HepG2 (cell line): ENCODE results near the gene TTLL12. TPM values are rescaled to one million over a fixed set of nuclear protein-coding genes. Genes with fewer than 3 reads are reported as not detected.

Experiments used
- FOXA1 ChIP-seq, 2 experiments: fragments of 450-650 bp in 1 of 2; sonication (generic) in 1 of 2; formaldehyde crosslinking in 1 of 2; IDR thresholded peaks; 2 replicates each; pipeline versions ENCODE4 v1.4.0 to v1.6.1; 2016 to 2020; ENCODE audit warnings: missing genetic modification reagents in 1 of 2
- HDAC2 ChIP-seq: sonication (generic); formaldehyde crosslinking; IDR thresholded peaks from 2 replicates; pipeline ENCODE4 v1.4.0; 2020; ENCODE audit warnings: missing genetic modification reagents
- KDM5A ChIP-seq: fragments of 200-600 bp; sonication (generic); IDR thresholded peaks from 2 replicates; pipeline ENCODE4 v1.7.0; 2018; ENCODE audit warnings: antibody characterized with exemption, mild to moderate bottlenecking, low read length, borderline replicate concordance
- PTBP1 ChIP-seq: fragments of 200-400 bp; formaldehyde crosslinking; IDR thresholded peaks from 2 replicates; pipeline ENCODE4 v1.6.1; 2018; ENCODE audit warnings: low read length, low read depth; ENCODE audit not compliant: poor library complexity, severe bottlenecking
- SYNCRIP ChIP-seq: fragments of 200-400 bp; formaldehyde crosslinking; IDR thresholded peaks from 2 replicates; pipeline ENCODE4 v1.6.1; 2018; ENCODE audit warnings: mild to moderate bottlenecking, low read depth, low read length; ENCODE audit not compliant: insufficient read depth
- TCF7L2 ChIP-seq: IDR thresholded peaks from 2 replicates; pipeline ENCODE4 v1.6.1; 2011; ENCODE audit warnings: mild to moderate bottlenecking, low read depth, low read length, moderate library complexity
- TGIF2 ChIP-seq: IDR thresholded peaks from 2 replicates; pipeline ENCODE4 v1.6.1; 2016; ENCODE audit warnings: control low read depth, missing compliant biosample characterization
- ZFAT ChIP-seq: sonication (generic); formaldehyde crosslinking; conservative IDR thresholded peaks from 2 replicates; pipeline ENCODE4 v1.8.1; 2023; ENCODE audit warnings: missing genetic modification reagents, inconsistent platforms
- ZNF431 ChIP-seq: sonication (generic); formaldehyde crosslinking; IDR thresholded peaks from 2 replicates; pipeline ENCODE4 v1.9.0; 2022; ENCODE audit warnings: missing genetic modification reagents, low read depth, mild to moderate bottlenecking, borderline replicate concordance
- ZNF674 ChIP-seq: sonication (generic); formaldehyde crosslinking; IDR thresholded peaks from 2 replicates; pipeline ENCODE4 v1.5.0; 2020; ENCODE audit warnings: low read depth, mild to moderate bottlenecking, missing genetic modification reagents
- polyA plus RNA-seq, 8 experiments: library from polyadenylated mRNA; depleted of rRNA in 3 of 8; stranded (reverse) in 7 of 8; unstranded in 1 of 8; fragments of >200 nt; fragmentation: Illumina TruSeq in 4 of 8; extraction: Trizol in 4 of 8; gene quantifications; 2 replicates each; pipeline versions ENCODE4 v1.2.1 to v1.2.3, GENCODE V29; 2011 to 2016; ENCODE audit warnings: low read depth in 4 of 8, missing spikeins in 1 of 8, mixed read lengths in 1 of 8; ENCODE audit not compliant: insufficient read depth in 1 of 8
- total RNA-seq, 5 experiments: library from RNA; depleted of rRNA; stranded (reverse); fragments of >200 nt; fragmentation: Illumina TruSeq; extraction: Trizol; gene quantifications; 2 replicates each; pipeline ENCODE4 v1.2.3, GENCODE V29; 2016; ENCODE audit warnings: low read depth in 1 of 5
- TF ChIP-seq, protein P1 (sequence below), 2 experiments: fragments of 450-650 bp in 1 of 2; sonication (generic) in 1 of 2; formaldehyde crosslinking in 1 of 2; IDR thresholded peaks; 2 replicates each; pipeline versions ENCODE4 v1.6.1 to v1.8.0; 2016 to 2022; ENCODE audit warnings: antibody characterized with exemption in 1 of 2, mild to moderate bottlenecking in 1 of 2, missing genetic modification reagents in 1 of 2
- TF ChIP-seq, protein P2 (sequence below): sonication (generic); formaldehyde crosslinking; IDR thresholded peaks from 2 replicates; pipeline ENCODE4 v1.4.0; 2020; ENCODE audit warnings: missing genetic modification reagents
- TF ChIP-seq, protein P3 (sequence below): sonication (generic); formaldehyde crosslinking; IDR thresholded peaks from 2 replicates; pipeline ENCODE4 v1.8.0; 2022; ENCODE audit warnings: mild to moderate bottlenecking, missing genetic modification reagents, moderate library complexity
- TF ChIP-seq, protein P4 (sequence below): sonication (generic); formaldehyde crosslinking; IDR thresholded peaks from 2 replicates; pipeline ENCODE4 v1.4.0; 2020; ENCODE audit warnings: missing genetic modification reagents

TTLL12 gene
- total and polyA plus RNA-seq, 2 of the 13 experiments (the other 11 are each of a cell fraction or from before 2014, with no cell fraction given): 11.9 to 38.1 TPM

DNA sequence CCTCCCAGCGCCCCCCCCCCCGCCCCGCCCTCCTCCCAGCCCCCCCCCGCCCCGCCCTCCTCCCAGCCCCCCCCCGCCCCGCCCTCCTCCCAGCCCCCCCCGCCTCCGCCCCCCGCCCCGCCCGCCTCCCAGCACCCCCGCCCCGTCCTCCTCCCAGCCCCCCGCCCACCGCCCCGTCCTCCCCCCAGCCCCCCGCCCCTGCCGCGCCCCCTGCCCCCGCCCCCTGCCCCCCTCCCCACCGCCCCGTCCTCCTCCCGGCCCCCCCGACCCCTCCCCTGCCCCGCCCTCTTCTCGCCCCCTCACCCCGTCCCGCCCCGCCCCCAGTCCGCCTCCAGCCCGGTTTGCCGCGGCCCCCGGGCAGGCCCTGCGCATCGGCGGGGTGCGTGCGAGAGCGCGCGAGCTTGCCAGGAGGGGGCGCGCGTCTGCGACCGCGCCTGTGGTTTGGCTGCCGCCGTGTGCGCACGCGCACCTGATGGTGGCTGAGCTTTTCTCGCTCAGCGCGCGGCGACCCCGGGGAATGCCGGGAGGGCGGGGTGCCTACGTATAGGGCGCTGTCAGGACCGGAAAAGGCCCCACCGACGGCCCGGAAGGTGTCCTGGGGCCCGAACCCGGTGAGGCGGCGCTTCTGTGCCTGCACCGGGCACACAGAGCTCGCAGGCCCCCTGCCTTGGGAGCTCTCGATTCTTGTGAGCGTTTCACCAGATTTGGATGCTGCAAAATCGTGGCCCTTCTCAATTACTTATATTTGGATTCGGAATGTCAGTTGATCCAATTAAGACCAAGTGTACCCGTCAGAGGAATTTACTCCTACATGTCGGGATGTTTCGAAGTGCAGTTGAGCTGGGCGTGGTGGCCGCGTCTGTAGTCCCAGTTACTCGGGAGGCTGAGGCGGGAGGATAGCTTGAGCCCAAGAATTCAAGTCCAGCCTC lies 501 bp upstream of the TTLL12 start (continued):
- TF ChIP-seq SYNCRIP (no peak), HDAC2 (CRISPR knock-in tag) (0 out of 2 replicates have a peak, but pooled peaks have one; percentile 36), TCF7L2 (no peak), ZNF431 (CRISPR knock-in tag) (no peak), TGIF2 (CRISPR knock-in tag) (no peak), PTBP1 (no peak), FOXA1 (IDR thresholded peaks at IDR 0.05) (no peak), FOXA1 (CRISPR knock-in tag; IDR thresholded peaks at IDR 0.05) (no peak), KDM5A (no peak), ZFAT (CRISPR knock-in tag) (no peak), ZNF674 (CRISPR knock-in tag) (no peak)
- TF ChIP-seq, protein P1, sequence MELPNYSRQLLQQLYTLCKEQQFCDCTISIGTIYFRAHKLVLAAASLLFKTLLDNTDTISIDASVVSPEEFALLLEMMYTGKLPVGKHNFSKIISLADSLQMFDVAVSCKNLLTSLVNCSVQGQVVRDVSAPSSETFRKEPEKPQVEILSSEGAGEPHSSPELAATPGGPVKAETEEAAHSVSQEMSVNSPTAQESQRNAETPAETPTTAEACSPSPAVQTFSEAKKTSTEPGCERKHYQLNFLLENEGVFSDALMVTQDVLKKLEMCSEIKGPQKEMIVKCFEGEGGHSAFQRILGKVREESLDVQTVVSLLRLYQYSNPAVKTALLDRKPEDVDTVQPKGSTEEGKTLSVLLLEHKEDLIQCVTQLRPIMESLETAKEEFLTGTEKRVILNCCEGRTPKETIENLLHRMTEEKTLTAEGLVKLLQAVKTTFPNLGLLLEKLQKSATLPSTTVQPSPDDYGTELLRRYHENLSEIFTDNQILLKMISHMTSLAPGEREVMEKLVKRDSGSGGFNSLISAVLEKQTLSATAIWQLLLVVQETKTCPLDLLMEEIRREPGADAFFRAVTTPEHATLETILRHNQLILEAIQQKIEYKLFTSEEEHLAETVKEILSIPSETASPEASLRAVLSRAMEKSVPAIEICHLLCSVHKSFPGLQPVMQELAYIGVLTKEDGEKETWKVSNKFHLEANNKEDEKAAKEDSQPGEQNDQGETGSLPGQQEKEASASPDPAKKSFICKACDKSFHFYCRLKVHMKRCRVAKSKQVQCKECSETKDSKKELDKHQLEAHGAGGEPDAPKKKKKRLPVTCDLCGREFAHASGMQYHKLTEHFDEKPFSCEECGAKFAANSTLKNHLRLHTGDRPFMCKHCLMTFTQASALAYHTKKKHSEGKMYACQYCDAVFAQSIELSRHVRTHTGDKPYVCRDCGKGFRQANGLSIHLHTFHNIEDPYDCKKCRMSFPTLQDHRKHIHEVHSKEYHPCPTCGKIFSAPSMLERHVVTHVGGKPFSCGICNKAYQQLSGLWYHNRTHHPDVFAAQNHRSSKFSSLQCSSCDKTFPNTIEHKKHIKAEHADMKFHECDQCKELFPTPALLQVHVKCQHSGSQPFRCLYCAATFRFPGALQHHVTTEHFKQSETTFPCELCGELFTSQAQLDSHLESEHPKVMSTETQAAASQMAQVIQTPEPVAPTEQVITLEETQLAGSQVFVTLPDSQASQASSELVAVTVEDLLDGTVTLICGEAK (IDR thresholded peaks at IDR 0.05): no peak
- TF ChIP-seq, protein P1 (CRISPR knock-in tag; IDR thresholded peaks at IDR 0.05): peak; percentile 56; the same call in 1 of the 2 replicates
- TF ChIP-seq, protein P2, sequence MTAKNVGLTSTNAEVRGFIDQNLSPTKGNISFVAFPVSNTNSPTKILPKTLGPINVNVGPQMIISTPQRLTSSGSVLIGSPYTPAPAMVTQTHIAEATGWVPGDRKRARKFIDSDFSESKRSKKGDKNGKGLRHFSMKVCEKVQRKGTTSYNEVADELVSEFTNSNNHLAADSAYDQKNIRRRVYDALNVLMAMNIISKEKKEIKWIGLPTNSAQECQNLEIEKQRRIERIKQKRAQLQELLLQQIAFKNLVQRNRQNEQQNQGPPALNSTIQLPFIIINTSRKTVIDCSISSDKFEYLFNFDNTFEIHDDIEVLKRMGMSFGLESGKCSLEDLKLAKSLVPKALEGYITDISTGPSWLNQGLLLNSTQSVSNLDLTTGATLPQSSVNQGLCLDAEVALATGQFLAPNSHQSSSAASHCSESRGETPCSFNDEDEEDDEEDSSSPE (CRISPR knock-in tag): peak; percentile 84
- TF ChIP-seq, protein P3, sequence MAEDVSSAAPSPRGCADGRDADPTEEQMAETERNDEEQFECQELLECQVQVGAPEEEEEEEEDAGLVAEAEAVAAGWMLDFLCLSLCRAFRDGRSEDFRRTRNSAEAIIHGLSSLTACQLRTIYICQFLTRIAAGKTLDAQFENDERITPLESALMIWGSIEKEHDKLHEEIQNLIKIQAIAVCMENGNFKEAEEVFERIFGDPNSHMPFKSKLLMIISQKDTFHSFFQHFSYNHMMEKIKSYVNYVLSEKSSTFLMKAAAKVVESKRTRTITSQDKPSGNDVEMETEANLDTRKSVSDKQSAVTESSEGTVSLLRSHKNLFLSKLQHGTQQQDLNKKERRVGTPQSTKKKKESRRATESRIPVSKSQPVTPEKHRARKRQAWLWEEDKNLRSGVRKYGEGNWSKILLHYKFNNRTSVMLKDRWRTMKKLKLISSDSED (CRISPR knock-in tag): no peak
- TF ChIP-seq, protein P4, sequence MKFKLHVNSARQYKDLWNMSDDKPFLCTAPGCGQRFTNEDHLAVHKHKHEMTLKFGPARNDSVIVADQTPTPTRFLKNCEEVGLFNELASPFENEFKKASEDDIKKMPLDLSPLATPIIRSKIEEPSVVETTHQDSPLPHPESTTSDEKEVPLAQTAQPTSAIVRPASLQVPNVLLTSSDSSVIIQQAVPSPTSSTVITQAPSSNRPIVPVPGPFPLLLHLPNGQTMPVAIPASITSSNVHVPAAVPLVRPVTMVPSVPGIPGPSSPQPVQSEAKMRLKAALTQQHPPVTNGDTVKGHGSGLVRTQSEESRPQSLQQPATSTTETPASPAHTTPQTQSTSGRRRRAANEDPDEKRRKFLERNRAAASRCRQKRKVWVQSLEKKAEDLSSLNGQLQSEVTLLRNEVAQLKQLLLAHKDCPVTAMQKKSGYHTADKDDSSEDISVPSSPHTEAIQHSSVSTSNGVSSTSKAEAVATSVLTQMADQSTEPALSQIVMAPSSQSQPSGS (CRISPR knock-in tag): peak; percentile 81
